Measurements from ENCODE around the gene IL20RA.
A peak's percentile ranks its signal among the peaks of the same experiment; 100 is the strongest.

Gene IL20RA

GRCh38 chr6:137044366-137045221 lies at the start of gene IL20RA:
Gene IL20RA (minus strand): TSS chr6:137044965. CDS start chr6:137044728, 237 bp downstream.
- TF ChIP-seq CTCF (IDR thresholded peaks at IDR 0.05; ENCODE audit: low read length, missing control alignments) = no peak
- DNase-seq (ENCODE audit: low read depth) = no peak

GRCh38 chr6:137093183-137094069 lies 48.7 kb upstream of the IL20RA start:
- DNase-seq (ENCODE audit: low read depth) = no peak
- no peak for TF ChIP-seq CTCF (IDR thresholded peaks at IDR 0.05; ENCODE audit: low read length, missing control alignments)
- no peak overlapping the region for H3K4me3 ChIP-seq (replicated peaks; ENCODE audit: low read depth, low read length)

More at GRCh38 chr6:137044366-137045221, at the start of gene IL20RA:
- H3K4me3 ChIP-seq (replicated peaks; ENCODE audit: low read depth, low read length) = peak within 1 kb of the TSS; percentile 67

GRCh38 chr6:137092018-137092417 lies 47.3 kb upstream of the IL20RA start:
- TF ChIP-seq CTCF (IDR thresholded peaks at IDR 0.05; ENCODE audit: low read length, missing control alignments) = no peak
- no peak for DNase-seq (ENCODE audit: low read depth)
- no peak overlapping the region for H3K4me3 ChIP-seq (replicated peaks; ENCODE audit: low read depth, low read length)

- TF ChIP-seq CTCF (IDR thresholded peaks at IDR 0.05; ENCODE audit: low read length, missing control alignments) = no peak
- no peak for DNase-seq (ENCODE audit: low read depth)
- H3K4me3 ChIP-seq (replicated peaks; ENCODE audit: low read depth, low read length) = no peak overlapping the region
These were observed 44.5 kb upstream of the IL20RA start for GRCh38 chr6:137089305-137089704.

- DNase-seq (ENCODE audit: low read depth) = no peak
- no peak for TF ChIP-seq CTCF (IDR thresholded peaks at IDR 0.05; ENCODE audit: low read length, missing control alignments)
- H3K4me3 ChIP-seq (replicated peaks; ENCODE audit: low read depth, low read length) = no peak overlapping the region
These were observed 43.1 kb upstream of the IL20RA start for GRCh38 chr6:137087902-137088301.

- H3K4me3 ChIP-seq (replicated peaks; ENCODE audit: low read depth, low read length) = no peak overlapping the region
- no peak for DNase-seq (ENCODE audit: low read depth)
- TF ChIP-seq CTCF (IDR thresholded peaks at IDR 0.05; ENCODE audit: low read length, missing control alignments) = no peak
These were observed 41.3 kb upstream of the IL20RA start for GRCh38 chr6:137086031-137086430.
